Gastroesophageal sphincter (tissue), 3 donors: ENCODE data around the gene TBC1D5.

Experiments used
- CTCF ChIP-seq, 4 experiments: fragments of 200-600 bp in 2 of 4; fragments of 450-650 bp in 2 of 4; sonication (generic) in 1 of 4; IDR thresholded peaks; one replicate each; pipeline ENCODE4 v1.5.1; 2017 to 2019; ENCODE audit warnings: antibody characterized with exemption in 4 of 4, mild to moderate bottlenecking in 2 of 4, moderate library complexity in 2 of 4
- EP300 ChIP-seq: sonication (generic); formaldehyde crosslinking; IDR thresholded peaks from one replicate; pipeline ENCODE4 v1.6.1; 2017; ENCODE audit warnings: antibody characterized with exemption, mild to moderate bottlenecking
- POLR2A ChIP-seq, 2 donors: fragments of 450-650 bp; IDR thresholded peaks; one replicate each; pipeline ENCODE4 v1.6.1; 2017; ENCODE audit warnings: antibody characterized with exemption in 2 of 2, mild to moderate bottlenecking in 2 of 2, moderate library complexity in 1 of 2
- POLR2AphosphoS5 ChIP-seq: sonication (generic); formaldehyde crosslinking; IDR thresholded peaks from one replicate; pipeline ENCODE4 v1.6.1; 2017; ENCODE audit warnings: antibody characterized with exemption

GRCh38 chr3:17342119-17342518 lies 400.3 kb downstream of the TBC1D5 start:
- TF ChIP-seq CTCF (IDR thresholded peaks at IDR 0.05) (no peak), POLR2AphosphoS5 (no peak), POLR2A (IDR thresholded peaks at IDR 0.05) (no peak), EP300 (no peak)
